DMS153 (cell line): ENCODE data around the gene SLC14A1.
A peak's percentile ranks its signal among the peaks of the same experiment; 100 is the strongest.
"Not testable (repeated sequence)": the region's sequence is repeated elsewhere in the genome, so short reads cannot be mapped to it uniquely, and the experiment has no call there.

Experiments used
- DNase-seq: peaks from one replicate; lab custom pipeline; 2025; lab: John Stamatoyannopoulos, UW

The SLC14A1 gene

GRCh38 chr18:45757644-45758043, 33.7 kb downstream of the SLC14A1 start:
- not testable (repeated sequence) for DNase-seq

- DNase-seq, result no peak
These were observed 36.6 kb downstream of the SLC14A1 start for GRCh38 chr18:45760462-45761036.

GRCh38 chr18:45761512-45762114, 37.6 kb downstream of the SLC14A1 start:
- DNase-seq, result no peak

GRCh38 chr18:45764000-45764686, 40.2 kb downstream of the SLC14A1 start:
- DNase-seq, result no peak

- DNase-seq, result no peak
These were observed 41.8 kb downstream of the SLC14A1 start for GRCh38 chr18:45765796-45766195.

GRCh38 chr18:45771587-45772480, 47.9 kb downstream of the SLC14A1 start:
- DNase-seq, result no peak

GRCh38 chr18:45774065-45774521, 50.1 kb downstream of the SLC14A1 start:
- peak; percentile 97 for DNase-seq

GRCh38 chr18:45775241-45775676, 51.3 kb downstream of the SLC14A1 start:
- no peak for DNase-seq

GRCh38 chr18:45775743-45776142, 51.8 kb downstream of the SLC14A1 start:
- no peak for DNase-seq

GRCh38 chr18:45777393-45777792, 53.4 kb downstream of the SLC14A1 start:
- DNase-seq, result no peak

GRCh38 chr18:45780568-45780967, 56.6 kb downstream of the SLC14A1 start:
- DNase-seq, result no peak

GRCh38 chr18:45782662-45783061, 58.7 kb downstream of the SLC14A1 start:
- no peak for DNase-seq

- DNase-seq, result no peak
These were observed 59.4 kb downstream of the SLC14A1 start for GRCh38 chr18:45783097-45784075.

GRCh38 chr18:45785134-45785533, 61.2 kb downstream of the SLC14A1 start:
- DNase-seq, result no peak

GRCh38 chr18:45786941-45787340, 63.0 kb downstream of the SLC14A1 start:
- DNase-seq, result no peak

GRCh38 chr18:45787346-45787745, 63.4 kb downstream of the SLC14A1 start:
- no peak for DNase-seq

- no peak for DNase-seq
These were observed 64.9 kb downstream of the SLC14A1 start for GRCh38 chr18:45788861-45789260.

GRCh38 chr18:45792506-45793263, 68.7 kb downstream of the SLC14A1 start:
- DNase-seq, result no peak

- no peak for DNase-seq
These were observed 69.4 kb downstream of the SLC14A1 start for GRCh38 chr18:45793264-45793965.
